ENCODE data around the gene GRAMD4.

Gene GRAMD4

GRCh38 chr22:46721501-46722085 is 101.4 kb downstream of the GRAMD4 start:
- TF ChIP-seq CTCF (IDR thresholded peaks at IDR 0.05; ENCODE audit: low read length, missing control alignments): no peak
- no peak overlapping the region for H3K4me3 ChIP-seq (replicated peaks; ENCODE audit: low read depth, low read length)
- DNase-seq (ENCODE audit: low read depth): no peak

GRCh38 chr22:46723882-46724281 is 103.7 kb downstream of the GRAMD4 start:
- no peak for DNase-seq (ENCODE audit: low read depth)
- TF ChIP-seq CTCF (IDR thresholded peaks at IDR 0.05; ENCODE audit: low read length, missing control alignments): no peak
- no peak overlapping the region for H3K4me3 ChIP-seq (replicated peaks; ENCODE audit: low read depth, low read length)

GRCh38 chr22:46725096-46725495 is 104.9 kb downstream of the GRAMD4 start:
- TF ChIP-seq CTCF (IDR thresholded peaks at IDR 0.05; ENCODE audit: low read length, missing control alignments): no peak
- no peak overlapping the region for H3K4me3 ChIP-seq (replicated peaks; ENCODE audit: low read depth, low read length)
- DNase-seq (ENCODE audit: low read depth): no peak

- H3K4me3 ChIP-seq (replicated peaks; ENCODE audit: low read depth, low read length): no peak overlapping the region
- TF ChIP-seq CTCF (IDR thresholded peaks at IDR 0.05; ENCODE audit: low read length, missing control alignments): no peak
- no peak for DNase-seq (ENCODE audit: low read depth)
These were observed 106.1 kb downstream of the GRAMD4 start for GRCh38 chr22:46726066-46726985.

GRCh38 chr22:46726986-46727317 is 106.8 kb downstream of the GRAMD4 start:
- DNase-seq (ENCODE audit: low read depth): no peak
- H3K4me3 ChIP-seq (replicated peaks; ENCODE audit: low read depth, low read length): no peak overlapping the region
- no peak for TF ChIP-seq CTCF (IDR thresholded peaks at IDR 0.05; ENCODE audit: low read length, missing control alignments)

- DNase-seq (ENCODE audit: low read depth): no peak
- H3K4me3 ChIP-seq (replicated peaks; ENCODE audit: low read depth, low read length): no peak overlapping the region
- TF ChIP-seq CTCF (IDR thresholded peaks at IDR 0.05; ENCODE audit: low read length, missing control alignments): no peak
These were observed 107.7 kb downstream of the GRAMD4 start for GRCh38 chr22:46727813-46728364.
